ENCODE results near the gene CD200R1. TPM values are rescaled to one million over a fixed set of nuclear protein-coding genes. Genes with fewer than 3 reads are reported as not detected.
A peak's percentile ranks its signal among the peaks of the same experiment; 100 is the strongest.

CD200R1 gene
- total and polyA plus RNA-seq, 9 of the 15 experiments (the other 6 are each of a cell fraction or from before 2014, with no cell fraction given) = 0.04 to 0.23 (median 0.09) TPM; not detected in 5

DNA sequence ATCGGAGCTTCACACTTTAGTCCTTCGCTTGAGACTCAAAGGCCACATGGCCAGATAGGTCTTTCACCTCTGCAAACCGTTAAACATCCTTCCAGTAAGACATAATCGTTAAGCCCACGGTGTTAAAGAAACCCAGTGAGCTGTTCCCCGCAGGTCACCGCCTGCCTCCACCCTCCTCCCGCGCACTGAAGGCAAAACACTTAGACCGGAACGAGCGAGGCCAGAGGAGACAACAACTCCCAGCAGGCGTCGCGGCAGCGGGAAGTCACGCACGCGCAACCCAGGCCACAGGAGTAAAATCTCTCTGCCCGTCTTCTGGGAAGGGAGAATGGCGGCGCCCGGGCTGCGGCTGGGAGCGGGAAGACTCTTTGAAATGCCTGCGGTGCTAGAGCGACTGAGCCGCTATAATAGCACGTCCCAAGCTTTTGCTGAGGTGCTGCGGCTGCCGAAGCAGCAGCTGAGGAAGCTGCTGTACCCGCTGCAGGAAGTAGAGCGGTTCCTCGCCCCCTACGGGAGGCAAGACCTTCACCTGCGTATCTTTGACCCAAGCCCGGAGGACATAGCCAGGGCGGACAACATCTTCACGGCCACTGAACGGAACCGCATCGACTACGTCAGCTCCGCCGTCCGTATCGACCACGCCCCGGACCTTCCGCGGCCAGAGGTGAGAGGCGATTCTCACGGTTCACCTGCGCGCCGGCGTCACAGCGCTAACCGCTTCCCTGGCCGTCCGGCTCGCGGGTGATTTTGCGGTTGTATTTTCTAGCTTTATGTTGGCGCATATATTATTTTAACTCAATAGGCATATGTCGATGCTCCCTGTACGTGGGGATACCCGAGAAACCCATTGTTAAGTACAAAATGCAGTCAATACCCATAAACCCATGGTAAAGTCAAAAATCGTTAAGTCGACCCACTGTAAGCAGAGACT lies 16.0 kb upstream of the CD200R1 start, which contains the start of gene GTPBP8 (continued):
- TF ChIP-seq, protein P1, sequence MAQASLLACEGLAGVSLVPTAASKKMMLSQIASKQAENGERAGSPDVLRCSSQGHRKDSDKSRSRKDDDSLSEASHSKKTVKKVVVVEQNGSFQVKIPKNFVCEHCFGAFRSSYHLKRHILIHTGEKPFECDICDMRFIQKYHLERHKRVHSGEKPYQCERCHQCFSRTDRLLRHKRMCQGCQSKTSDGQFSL (CRISPR knock-in tag; IDR thresholded peaks at IDR 0.05) = 0 out of 2 replicates have a peak, but pooled peaks have one; percentile 22
- TF ChIP-seq, protein P1 (tag; IDR thresholded peaks at IDR 0.05) = no peak
- TF ChIP-seq TAF7 (tag; IDR thresholded peaks at IDR 0.05) (peak; percentile 85), MYC (IDR thresholded peaks at IDR 0.05; ENCODE audit: low read depth, low read length) (peak; percentile 59), MYC (CRISPR knock-in tag; IDR thresholded peaks at IDR 0.05; ENCODE audit: borderline replicate concordance, low read depth) (no peak), SRF (CRISPR knock-in tag; IDR thresholded peaks at IDR 0.05) (peak in 1 of 2 experiments; percentile 47; a peak in 2 of 4 replicates), ZNF347 (CRISPR knock-in tag; IDR thresholded peaks at IDR 0.05; ENCODE audit: low read depth) (no peak), KAT7 (CRISPR knock-in tag; IDR thresholded peaks at IDR 0.05; ENCODE audit: borderline replicate concordance) (peak; percentile 42; the same call in 1 of the 2 replicates), TAF1 (IDR thresholded peaks at IDR 0.05; ENCODE audit: control insufficient read depth, extremely low read depth, insufficient read depth, low read length, severe bottlenecking) (peak; percentile 74), ZFX (CRISPR knock-in tag; IDR thresholded peaks at IDR 0.05) (peak; percentile 80), MCM5 (IDR thresholded peaks at IDR 0.05; ENCODE audit: low read depth) (no peak), NCOA1 (IDR thresholded peaks at IDR 0.05; ENCODE audit: low read depth) (peak; percentile 74), C11orf30 (IDR thresholded peaks at IDR 0.05; ENCODE audit: low read depth) (peak; percentile 88), RBBP5 (IDR thresholded peaks at IDR 0.05; ENCODE audit: borderline replicate concordance, insufficient read depth, low read length, poor library complexity, severe bottlenecking) (peak; percentile 86), NONO (IDR thresholded peaks at IDR 0.05; ENCODE audit: low read depth in 2 of 2, low read length in 1 of 2) (peak in 1 of 2 experiments; percentile 65; a peak in 2 of 4 replicates), ZSCAN29 (IDR thresholded peaks at IDR 0.05) (no peak), TOE1 (IDR thresholded peaks at IDR 0.05; ENCODE audit: borderline replicate concordance) (peak; percentile 58; the same call in 1 of the 2 replicates), TOE1 (CRISPR knock-in tag; IDR thresholded peaks at IDR 0.05; ENCODE audit: borderline replicate concordance, low read depth) (no peak), ZNF121 (CRISPR knock-in tag; conservative IDR thresholded peaks at IDR 0.05) (no peak), HDAC1 (IDR thresholded peaks at IDR 0.05) (peak in 1 of 2 experiments; percentile 61; a peak in 1 of 4 replicates)
- TF ChIP-seq, protein P2, sequence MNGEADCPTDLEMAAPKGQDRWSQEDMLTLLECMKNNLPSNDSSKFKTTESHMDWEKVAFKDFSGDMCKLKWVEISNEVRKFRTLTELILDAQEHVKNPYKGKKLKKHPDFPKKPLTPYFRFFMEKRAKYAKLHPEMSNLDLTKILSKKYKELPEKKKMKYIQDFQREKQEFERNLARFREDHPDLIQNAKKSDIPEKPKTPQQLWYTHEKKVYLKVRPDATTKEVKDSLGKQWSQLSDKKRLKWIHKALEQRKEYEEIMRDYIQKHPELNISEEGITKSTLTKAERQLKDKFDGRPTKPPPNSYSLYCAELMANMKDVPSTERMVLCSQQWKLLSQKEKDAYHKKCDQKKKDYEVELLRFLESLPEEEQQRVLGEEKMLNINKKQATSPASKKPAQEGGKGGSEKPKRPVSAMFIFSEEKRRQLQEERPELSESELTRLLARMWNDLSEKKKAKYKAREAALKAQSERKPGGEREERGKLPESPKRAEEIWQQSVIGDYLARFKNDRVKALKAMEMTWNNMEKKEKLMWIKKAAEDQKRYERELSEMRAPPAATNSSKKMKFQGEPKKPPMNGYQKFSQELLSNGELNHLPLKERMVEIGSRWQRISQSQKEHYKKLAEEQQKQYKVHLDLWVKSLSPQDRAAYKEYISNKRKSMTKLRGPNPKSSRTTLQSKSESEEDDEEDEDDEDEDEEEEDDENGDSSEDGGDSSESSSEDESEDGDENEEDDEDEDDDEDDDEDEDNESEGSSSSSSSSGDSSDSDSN (IDR thresholded peaks at IDR 0.05; ENCODE audit: borderline replicate concordance in 1 of 2, low read depth in 2 of 2, low read length in 2 of 2) = 0 out of 4 replicates have a peak, but pooled peaks have one; percentile 20 to 37
- TF ChIP-seq, protein P3, sequence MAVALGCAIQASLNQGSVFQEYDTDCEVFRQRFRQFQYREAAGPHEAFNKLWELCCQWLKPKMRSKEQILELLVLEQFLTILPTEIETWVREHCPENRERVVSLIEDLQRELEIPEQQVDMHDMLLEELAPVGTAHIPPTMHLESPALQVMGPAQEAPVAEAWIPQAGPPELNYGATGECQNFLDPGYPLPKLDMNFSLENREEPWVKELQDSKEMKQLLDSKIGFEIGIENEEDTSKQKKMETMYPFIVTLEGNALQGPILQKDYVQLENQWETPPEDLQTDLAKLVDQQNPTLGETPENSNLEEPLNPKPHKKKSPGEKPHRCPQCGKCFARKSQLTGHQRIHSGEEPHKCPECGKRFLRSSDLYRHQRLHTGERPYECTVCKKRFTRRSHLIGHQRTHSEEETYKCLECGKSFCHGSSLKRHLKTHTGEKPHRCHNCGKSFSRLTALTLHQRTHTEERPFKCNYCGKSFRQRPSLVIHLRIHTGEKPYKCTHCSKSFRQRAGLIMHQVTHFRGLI (CRISPR knock-in tag; IDR thresholded peaks at IDR 0.05) = no peak

Measured in K562 (cell line).